ENCODE measurements around the gene TTPAL.

The TTPAL gene

DNA sequence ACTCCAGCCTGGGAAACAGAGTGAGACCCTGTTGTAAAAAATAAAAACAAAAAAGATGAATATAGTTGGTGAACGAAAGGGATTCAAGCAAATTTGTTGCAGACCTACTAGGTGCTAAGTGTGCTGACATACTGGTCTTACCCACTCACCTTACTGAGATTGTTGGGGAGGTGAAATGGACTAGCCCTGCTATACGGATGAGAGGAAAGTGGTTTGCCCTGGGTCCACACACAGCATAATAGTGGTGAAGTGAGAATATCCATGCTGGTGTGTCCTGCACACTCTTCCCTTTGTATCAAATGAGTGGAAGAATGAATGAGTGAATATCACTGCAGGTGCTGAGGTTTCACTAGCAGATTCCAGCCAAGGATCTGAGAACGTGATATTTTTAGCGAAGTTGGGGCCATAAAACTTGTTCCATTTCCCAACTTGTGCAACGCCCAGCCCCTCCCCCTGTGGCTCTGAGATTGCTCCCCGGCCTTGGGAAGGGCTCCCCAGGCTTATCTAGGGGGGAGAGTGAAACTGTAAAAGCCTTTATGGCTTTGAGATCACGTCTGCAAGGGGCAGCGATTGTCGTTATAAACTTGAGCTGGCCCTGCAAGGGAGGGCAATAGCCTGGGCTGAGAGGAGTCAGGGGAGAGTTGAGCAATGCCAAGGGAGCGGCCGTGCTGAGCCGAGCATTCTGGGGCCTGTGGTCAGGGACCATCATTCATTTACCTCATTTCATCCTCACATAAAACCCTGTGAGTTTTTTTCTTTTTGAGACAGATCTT lies 33.2 kb upstream of the TTPAL start:
- H3K9ac ChIP-seq = no peak overlapping the region
- no peaks in the 10 kb centered on the region for H3K4me1 ChIP-seq
- no peaks in the 10 kb centered on the region for H3K36me3 ChIP-seq (ENCODE audit: control insufficient read depth, insufficient read depth, low read length)
- no peaks in the 10 kb centered on the region for H3K79me2 ChIP-seq
- H2AFZ ChIP-seq = no peak overlapping the region
- no peak overlapping the region for H3K4me2 ChIP-seq (ENCODE audit: low read length)
- no peaks in the 10 kb centered on the region for H3K27me3 ChIP-seq (ENCODE audit: control insufficient read depth, insufficient read depth, low read length)
- no peaks in the 10 kb centered on the region for H3K9me3 ChIP-seq (ENCODE audit: control insufficient read depth, low read length)
- TF ChIP-seq, protein P1, sequence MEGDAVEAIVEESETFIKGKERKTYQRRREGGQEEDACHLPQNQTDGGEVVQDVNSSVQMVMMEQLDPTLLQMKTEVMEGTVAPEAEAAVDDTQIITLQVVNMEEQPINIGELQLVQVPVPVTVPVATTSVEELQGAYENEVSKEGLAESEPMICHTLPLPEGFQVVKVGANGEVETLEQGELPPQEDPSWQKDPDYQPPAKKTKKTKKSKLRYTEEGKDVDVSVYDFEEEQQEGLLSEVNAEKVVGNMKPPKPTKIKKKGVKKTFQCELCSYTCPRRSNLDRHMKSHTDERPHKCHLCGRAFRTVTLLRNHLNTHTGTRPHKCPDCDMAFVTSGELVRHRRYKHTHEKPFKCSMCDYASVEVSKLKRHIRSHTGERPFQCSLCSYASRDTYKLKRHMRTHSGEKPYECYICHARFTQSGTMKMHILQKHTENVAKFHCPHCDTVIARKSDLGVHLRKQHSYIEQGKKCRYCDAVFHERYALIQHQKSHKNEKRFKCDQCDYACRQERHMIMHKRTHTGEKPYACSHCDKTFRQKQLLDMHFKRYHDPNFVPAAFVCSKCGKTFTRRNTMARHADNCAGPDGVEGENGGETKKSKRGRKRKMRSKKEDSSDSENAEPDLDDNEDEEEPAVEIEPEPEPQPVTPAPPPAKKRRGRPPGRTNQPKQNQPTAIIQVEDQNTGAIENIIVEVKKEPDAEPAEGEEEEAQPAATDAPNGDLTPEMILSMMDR (IDR thresholded peaks at IDR 0.05) = no peak
- no peak overlapping the region for H3K4me3 ChIP-seq (ENCODE audit: low read depth, low read length)
- H3K27ac ChIP-seq = no peak overlapping the region

DNA sequence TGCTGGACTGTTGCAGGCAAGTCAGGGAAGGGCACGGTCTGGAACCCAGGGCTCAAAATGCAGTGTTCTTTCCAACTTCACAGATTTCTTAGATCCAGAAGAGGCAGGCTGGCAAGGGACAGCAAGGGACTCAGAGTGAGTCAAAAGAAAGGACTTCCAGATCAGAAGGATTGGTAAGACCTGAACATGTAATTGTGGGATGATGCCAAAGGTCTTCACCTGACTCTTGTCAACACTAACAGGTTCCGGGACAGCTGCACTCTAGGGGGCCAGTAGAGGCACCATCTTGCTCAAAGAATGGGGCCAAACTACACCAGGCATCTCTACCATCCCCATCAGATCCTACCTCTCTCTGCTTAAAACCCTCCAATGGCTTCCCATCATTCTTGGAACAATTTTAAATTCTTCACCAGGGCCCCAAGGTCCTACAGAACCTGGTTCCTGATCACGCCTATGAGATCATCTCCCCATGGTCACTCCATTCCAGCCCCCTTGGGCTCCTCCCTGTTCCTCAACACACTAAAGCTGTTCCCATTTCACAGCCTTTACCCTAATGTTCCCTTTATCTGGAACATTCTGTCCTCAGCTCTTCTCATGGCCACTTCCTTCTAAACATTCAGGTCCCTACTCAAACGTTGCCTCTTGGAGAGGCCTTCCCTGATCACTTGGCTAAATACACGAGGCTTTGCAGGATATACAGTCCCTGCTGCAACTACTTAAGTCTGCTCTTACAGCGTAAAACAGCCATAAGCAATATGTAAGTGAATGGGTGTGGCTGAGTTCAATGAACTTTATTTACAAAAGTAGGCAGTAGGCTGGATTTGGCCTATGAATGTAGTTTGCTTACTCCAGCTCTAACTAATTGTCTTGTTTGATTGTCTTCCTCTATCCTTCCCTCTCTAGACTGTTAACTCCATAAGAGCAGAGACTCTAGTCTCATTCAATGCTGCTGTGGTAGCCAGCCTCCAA lies 29.6 kb upstream of the TTPAL start:
- no peak overlapping the region for H3K4me3 ChIP-seq (ENCODE audit: low read depth, low read length)
- H3K4me2 ChIP-seq (ENCODE audit: low read length) = no peak overlapping the region
- H2AFZ ChIP-seq = no peak overlapping the region
- H3K9ac ChIP-seq = no peak overlapping the region
- TF ChIP-seq, protein P1 (IDR thresholded peaks at IDR 0.05) = no peak
- no peaks in the 10 kb centered on the region for H3K4me1 ChIP-seq
- no peaks in the 10 kb centered on the region for H3K27me3 ChIP-seq (ENCODE audit: control insufficient read depth, insufficient read depth, low read length)
- no peaks in the 10 kb centered on the region for H3K9me3 ChIP-seq (ENCODE audit: control insufficient read depth, low read length)
- no peaks in the 10 kb centered on the region for H3K79me2 ChIP-seq
- H3K36me3 ChIP-seq (ENCODE audit: control insufficient read depth, insufficient read depth, low read length) = no peaks in the 10 kb centered on the region
- no peak overlapping the region for H3K27ac ChIP-seq

DNA sequence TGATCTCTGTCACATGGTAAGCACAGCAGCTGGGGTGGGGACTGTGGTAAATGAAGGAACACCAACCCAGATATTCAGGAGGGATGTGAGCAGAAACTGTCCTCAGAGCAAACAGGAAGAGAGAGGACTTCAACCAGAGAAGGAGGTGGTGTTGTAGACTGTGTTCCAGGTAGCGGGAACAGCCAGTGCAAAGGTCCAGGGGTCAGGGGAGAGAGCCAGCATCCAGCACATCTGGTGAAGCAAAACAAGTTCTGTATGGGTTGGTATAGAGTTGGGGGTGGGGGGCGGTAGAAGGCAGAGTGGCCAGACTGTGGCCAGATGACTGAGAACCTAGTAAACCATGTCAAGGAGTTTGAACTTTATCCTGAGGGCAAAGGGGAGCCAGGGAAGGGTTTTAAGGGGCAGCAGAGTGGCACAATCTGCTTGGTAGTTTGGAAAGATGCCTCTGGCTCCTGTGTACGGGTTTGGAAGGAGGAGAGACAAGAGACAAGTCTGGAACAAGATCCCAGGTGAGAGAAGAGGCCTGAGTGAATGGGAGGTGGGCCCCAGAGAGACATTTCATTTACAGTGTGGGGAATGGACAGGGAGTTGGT lies 27.8 kb upstream of the TTPAL start:
- no peak overlapping the region for H2AFZ ChIP-seq
- H3K9ac ChIP-seq = no peak overlapping the region
- no peaks in the 10 kb centered on the region for H3K4me1 ChIP-seq
- H3K4me3 ChIP-seq (ENCODE audit: low read depth, low read length) = no peak overlapping the region
- H3K79me2 ChIP-seq = no peaks in the 10 kb centered on the region
- no peaks in the 10 kb centered on the region for H3K36me3 ChIP-seq (ENCODE audit: control insufficient read depth, insufficient read depth, low read length)
- TF ChIP-seq, protein P1 (IDR thresholded peaks at IDR 0.05) = no peak
- H3K27ac ChIP-seq = no peak overlapping the region
- no peaks in the 10 kb centered on the region for H3K27me3 ChIP-seq (ENCODE audit: control insufficient read depth, insufficient read depth, low read length)
- no peak overlapping the region for H3K4me2 ChIP-seq (ENCODE audit: low read length)
- H3K9me3 ChIP-seq (ENCODE audit: control insufficient read depth, low read length) = no peaks in the 10 kb centered on the region

DNA sequence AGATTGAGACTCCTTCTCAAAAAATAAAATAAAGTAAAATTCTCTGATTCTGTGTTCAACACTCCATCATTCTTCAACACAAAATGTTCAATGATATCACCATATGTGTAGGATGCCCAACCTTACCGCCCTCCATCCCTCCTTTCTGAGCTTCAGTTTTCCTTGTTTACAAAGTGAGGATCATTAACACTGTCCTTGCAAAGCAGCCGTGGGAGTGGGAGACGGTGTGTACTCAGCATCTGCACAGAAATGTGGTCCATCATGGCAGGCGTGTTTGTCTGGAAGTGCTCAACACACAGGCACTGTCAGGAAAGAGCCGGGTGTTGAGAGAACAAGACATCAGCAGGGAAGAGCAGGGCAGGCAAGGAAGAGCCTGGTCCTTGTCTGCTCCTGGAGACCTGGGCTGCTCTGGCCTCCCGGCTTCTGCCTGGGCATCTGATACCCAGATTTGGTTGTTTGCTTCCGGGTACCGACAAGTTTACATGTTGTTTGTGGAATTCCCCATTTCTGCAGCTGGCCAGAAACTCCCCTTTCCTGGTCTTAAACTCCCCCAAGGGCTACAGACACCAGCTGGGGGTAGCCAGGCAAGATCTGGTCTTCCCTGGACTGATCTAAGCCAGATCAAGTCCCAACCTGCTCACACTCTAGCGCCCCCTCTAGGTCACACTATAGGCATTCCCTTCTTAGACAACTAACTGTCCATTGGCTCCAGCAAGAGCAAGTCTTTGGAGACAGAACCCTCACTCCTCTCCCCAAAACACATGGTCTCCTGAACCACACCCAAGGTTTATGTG lies 26.7 kb upstream of the TTPAL start:
- Histone ChIP-seq H3K9me3 (ENCODE audit: control insufficient read depth, low read length) (no peaks in the 10 kb centered on the region), H3K4me2 (ENCODE audit: low read length) (no peak overlapping the region), H2AFZ (no peak overlapping the region), H3K79me2 (no peaks in the 10 kb centered on the region), H3K4me1 (no peaks in the 10 kb centered on the region), H3K27me3 (ENCODE audit: control insufficient read depth, insufficient read depth, low read length) (no peaks in the 10 kb centered on the region), H3K9ac (no peak overlapping the region), H3K27ac (no peak overlapping the region), H3K4me3 (ENCODE audit: low read depth, low read length) (no peak overlapping the region), H3K36me3 (ENCODE audit: control insufficient read depth, insufficient read depth, low read length) (no peaks in the 10 kb centered on the region)
- TF ChIP-seq, protein P1 (IDR thresholded peaks at IDR 0.05) = no peak

Data from parathyroid adenoma (tissue), 2 donors.